ENCODE results near the gene NTM. TPM values are rescaled to one million over a fixed set of nuclear protein-coding genes. Genes with fewer than 3 reads are reported as not detected.

The NTM gene
- total and polyA plus RNA-seq, 2 donors (not counting 1 experiment from before 2014, with no cell fraction given): 12.3 to 28.6 TPM

- Histone ChIP-seq H3K27ac (ENCODE audit: insufficient read depth, low read length) (no peak overlapping the region), H3K9me3 (ENCODE audit: control insufficient read depth, insufficient read depth, low read depth, low read length) (no peaks in the 10 kb centered on the region), H3K27me3 (ENCODE audit: control insufficient read depth, insufficient read depth, low read length) (no peaks in the 10 kb centered on the region), H3K4me3 (replicated peaks in 1 of 4; ENCODE audit: control extremely low read depth in 1 of 4, insufficient read depth in 1 of 4, low read depth in 3 of 4, low read length in 4 of 4) (no peak overlapping the region), H4K20me1 (ENCODE audit: control insufficient read depth, extremely low read depth, insufficient read depth, low read length) (no peaks in the 10 kb centered on the region), H3K79me2 (ENCODE audit: control insufficient read depth, insufficient read depth, low read length) (peaks cover 1% of the 10 kb centered on the region), H3K36me3 (ENCODE audit: control insufficient read depth, insufficient read depth, low read length) (no peaks in the 10 kb centered on the region), H3K9ac (ENCODE audit: insufficient read depth, low read length) (no peak overlapping the region), H2AFZ (ENCODE audit: low read length) (no peak overlapping the region), H3K4me1 (ENCODE audit: control insufficient read depth, extremely low read depth, insufficient read depth, low read length) (peaks cover 15% of the 10 kb centered on the region), H3K4me2 (ENCODE audit: extremely low read depth, insufficient read depth, low read length) (no peak overlapping the region)
- no peak for DNase-seq (ENCODE audit: low read depth in 2 of 2)
- TF ChIP-seq, protein P1, sequence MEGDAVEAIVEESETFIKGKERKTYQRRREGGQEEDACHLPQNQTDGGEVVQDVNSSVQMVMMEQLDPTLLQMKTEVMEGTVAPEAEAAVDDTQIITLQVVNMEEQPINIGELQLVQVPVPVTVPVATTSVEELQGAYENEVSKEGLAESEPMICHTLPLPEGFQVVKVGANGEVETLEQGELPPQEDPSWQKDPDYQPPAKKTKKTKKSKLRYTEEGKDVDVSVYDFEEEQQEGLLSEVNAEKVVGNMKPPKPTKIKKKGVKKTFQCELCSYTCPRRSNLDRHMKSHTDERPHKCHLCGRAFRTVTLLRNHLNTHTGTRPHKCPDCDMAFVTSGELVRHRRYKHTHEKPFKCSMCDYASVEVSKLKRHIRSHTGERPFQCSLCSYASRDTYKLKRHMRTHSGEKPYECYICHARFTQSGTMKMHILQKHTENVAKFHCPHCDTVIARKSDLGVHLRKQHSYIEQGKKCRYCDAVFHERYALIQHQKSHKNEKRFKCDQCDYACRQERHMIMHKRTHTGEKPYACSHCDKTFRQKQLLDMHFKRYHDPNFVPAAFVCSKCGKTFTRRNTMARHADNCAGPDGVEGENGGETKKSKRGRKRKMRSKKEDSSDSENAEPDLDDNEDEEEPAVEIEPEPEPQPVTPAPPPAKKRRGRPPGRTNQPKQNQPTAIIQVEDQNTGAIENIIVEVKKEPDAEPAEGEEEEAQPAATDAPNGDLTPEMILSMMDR (conservative IDR thresholded peaks at IDR 0.05 in 1 of 2, IDR thresholded peaks at IDR 0.05 in 1 of 2; ENCODE audit: low read depth in 1 of 2, low read length in 2 of 2): no peak
- TF ChIP-seq EZH2 (IDR thresholded peaks at IDR 0.05; ENCODE audit: low read length, missing control alignments): no peak
These were observed 656.3 kb downstream of the NTM start for GRCh38 chr11:132026746-132027145.

- Histone ChIP-seq H3K4me3 (replicated peaks in 1 of 4; ENCODE audit: control extremely low read depth in 1 of 4, insufficient read depth in 1 of 4, low read depth in 3 of 4, low read length in 4 of 4) (no peak overlapping the region), H3K9me3 (ENCODE audit: control insufficient read depth, insufficient read depth, low read depth, low read length) (no peaks in the 10 kb centered on the region), H2AFZ (ENCODE audit: low read length) (no peak overlapping the region), H3K36me3 (ENCODE audit: control insufficient read depth, insufficient read depth, low read length) (no peaks in the 10 kb centered on the region), H3K79me2 (ENCODE audit: control insufficient read depth, insufficient read depth, low read length) (peaks cover 1% of the 10 kb centered on the region), H3K27ac (ENCODE audit: insufficient read depth, low read length) (no peak overlapping the region), H3K27me3 (ENCODE audit: control insufficient read depth, insufficient read depth, low read length) (no peaks in the 10 kb centered on the region), H3K4me2 (ENCODE audit: extremely low read depth, insufficient read depth, low read length) (no peak overlapping the region), H3K9ac (ENCODE audit: insufficient read depth, low read length) (no peak overlapping the region), H3K4me1 (ENCODE audit: control insufficient read depth, extremely low read depth, insufficient read depth, low read length) (peaks cover 13% of the 10 kb centered on the region), H4K20me1 (ENCODE audit: control insufficient read depth, extremely low read depth, insufficient read depth, low read length) (no peaks in the 10 kb centered on the region)
- peak in 1 of 2 donors; percentile 77 for DNase-seq (ENCODE audit: low read depth in 2 of 2)
- TF ChIP-seq EZH2 (IDR thresholded peaks at IDR 0.05; ENCODE audit: low read length, missing control alignments): no peak
- TF ChIP-seq, protein P1 (conservative IDR thresholded peaks at IDR 0.05 in 1 of 2, IDR thresholded peaks at IDR 0.05 in 1 of 2; ENCODE audit: low read depth in 1 of 2, low read length in 2 of 2): peak; percentile 59 to 79
These were observed 658.2 kb downstream of the NTM start for GRCh38 chr11:132028380-132029240.

DNA sequence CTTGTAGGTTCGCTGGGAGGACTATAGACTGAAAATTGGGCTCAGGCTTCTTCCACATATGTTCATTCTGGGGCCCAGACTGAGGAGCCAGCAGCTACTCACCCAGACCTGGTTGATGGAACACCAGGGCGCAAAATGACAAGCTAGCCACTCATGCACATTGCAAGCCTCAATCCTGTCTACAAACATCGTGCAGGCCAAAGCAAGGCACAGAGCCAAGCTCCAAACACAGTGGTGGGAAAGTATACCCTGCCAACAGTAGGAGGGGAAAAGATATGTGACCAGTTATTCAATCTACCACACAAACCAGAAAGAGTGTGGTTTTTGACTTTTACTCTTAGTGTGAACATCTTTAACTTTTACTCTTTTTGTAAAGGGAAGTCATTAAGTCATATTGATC lies 660.5 kb downstream of the NTM start:
- Histone ChIP-seq H3K27ac (ENCODE audit: insufficient read depth, low read length) (no peak overlapping the region), H3K79me2 (ENCODE audit: control insufficient read depth, insufficient read depth, low read length) (peaks cover 1% of the 10 kb centered on the region), H3K4me1 (ENCODE audit: control insufficient read depth, extremely low read depth, insufficient read depth, low read length) (peaks cover 4% of the 10 kb centered on the region), H2AFZ (ENCODE audit: low read length) (no peak overlapping the region), H3K4me2 (ENCODE audit: extremely low read depth, insufficient read depth, low read length) (no peak overlapping the region), H4K20me1 (ENCODE audit: control insufficient read depth, extremely low read depth, insufficient read depth, low read length) (no peaks in the 10 kb centered on the region), H3K27me3 (ENCODE audit: control insufficient read depth, insufficient read depth, low read length) (no peaks in the 10 kb centered on the region), H3K9me3 (ENCODE audit: control insufficient read depth, insufficient read depth, low read depth, low read length) (no peaks in the 10 kb centered on the region), H3K4me3 (replicated peaks in 1 of 4; ENCODE audit: control extremely low read depth in 1 of 4, insufficient read depth in 1 of 4, low read depth in 3 of 4, low read length in 4 of 4) (no peak overlapping the region), H3K36me3 (ENCODE audit: control insufficient read depth, insufficient read depth, low read length) (no peaks in the 10 kb centered on the region), H3K9ac (ENCODE audit: insufficient read depth, low read length) (no peak overlapping the region)
- DNase-seq (ENCODE audit: low read depth in 2 of 2): peak; percentile 14 to 54
- TF ChIP-seq EZH2 (IDR thresholded peaks at IDR 0.05; ENCODE audit: low read length, missing control alignments): no peak
- TF ChIP-seq, protein P1 (conservative IDR thresholded peaks at IDR 0.05 in 1 of 2, IDR thresholded peaks at IDR 0.05 in 1 of 2; ENCODE audit: low read depth in 1 of 2, low read length in 2 of 2): no peak
